ENCODE measurements around the gene NLGN4X. TPM values are rescaled to one million over a fixed set of nuclear protein-coding genes. Genes with fewer than 3 reads are reported as not detected.

NLGN4X gene
- total and polyA plus RNA-seq, 5 donors from 2014 or later: not detected

- no peak for DNase-seq
- no peak overlapping the region for H3K4me3 Mint-ChIP-seq
- H3K4me1 Mint-ChIP-seq: no peaks in the 10 kb centered on the region
- H3K27me3 Mint-ChIP-seq: no peaks in the 10 kb centered on the region
- no peaks in the 10 kb centered on the region for H3K36me3 Mint-ChIP-seq
- peaks cover 0 to 13% (median 2%) of the 10 kb centered on the region in 7 donors for H3K9me3 Mint-ChIP-seq
- Histone ChIP-seq H3K4me1 (ENCODE audit: control insufficient read depth, insufficient read depth, low read length, poor library complexity, severe bottlenecking) (no peaks in the 10 kb centered on the region), H3K27ac (ENCODE audit: insufficient read depth, low read length, poor library complexity, severe bottlenecking) (no peak overlapping the region), H3K9me3 (ENCODE audit: control insufficient read depth in 2 of 2, low read length in 2 of 2) (no peaks in the 10 kb centered on the region), H3K36me3 (ENCODE audit: control insufficient read depth, insufficient read depth, low read length) (no peaks in the 10 kb centered on the region), H3K27me3 (ENCODE audit: control insufficient read depth, insufficient read depth, low read length) (no peaks in the 10 kb centered on the region), H3K4me3 (ENCODE audit: low read depth, low read length) (no peak overlapping the region)
- ATAC-seq (ENCODE audit: low read depth in 2 of 2): no peak
- H3K27ac Mint-ChIP-seq: no peak overlapping the region
Measured at GRCh38 chrX:5852941-5853340, 375.7 kb downstream of the NLGN4X start.

- H3K27me3 Mint-ChIP-seq: no peaks in the 10 kb centered on the region
- DNase-seq: no peak
- H3K9me3 ChIP-seq (ENCODE audit: control insufficient read depth in 2 of 2, low read length in 2 of 2): peaks cover 0 to 2% of the 10 kb centered on the region in 2 experiments
- no peak overlapping the region for H3K4me3 ChIP-seq (ENCODE audit: low read depth, low read length)
- H3K36me3 ChIP-seq (ENCODE audit: control insufficient read depth, insufficient read depth, low read length): no peaks in the 10 kb centered on the region
- H3K27ac Mint-ChIP-seq: no peak overlapping the region
- no peaks in the 10 kb centered on the region for H3K36me3 Mint-ChIP-seq
- no peaks in the 10 kb centered on the region for H3K27me3 ChIP-seq (ENCODE audit: control insufficient read depth, insufficient read depth, low read length)
- H3K4me1 Mint-ChIP-seq: no peaks in the 10 kb centered on the region
- no peak for ATAC-seq (ENCODE audit: low read depth in 2 of 2)
- no peaks in the 10 kb centered on the region for H3K4me1 ChIP-seq (ENCODE audit: control insufficient read depth, insufficient read depth, low read length, poor library complexity, severe bottlenecking)
- no peak overlapping the region for H3K27ac ChIP-seq (ENCODE audit: insufficient read depth, low read length, poor library complexity, severe bottlenecking)
- peaks cover 0 to 11% (median 2%) of the 10 kb centered on the region in 7 donors for H3K9me3 Mint-ChIP-seq
- no peak overlapping the region for H3K4me3 Mint-ChIP-seq
Measured at GRCh38 chrX:5842601-5843000, 386.1 kb downstream of the NLGN4X start.

Data from CD4-positive, CD25-positive, alpha-beta regulatory T cell (primary cell).